ENCODE results near the gene PSME3IP1. TPM values are rescaled to one million over a fixed set of nuclear protein-coding genes. Genes with fewer than 3 reads are reported as not detected.

Gene PSME3IP1
- total RNA-seq, 1 experiment from 2014 or later = 104 TPM

GRCh38 chr16:57235128-57236021, 49.5 kb upstream of the PSME3IP1 start (continued):
- TF ChIP-seq KAT7 (CRISPR knock-in tag; IDR thresholded peaks at IDR 0.05; ENCODE audit: borderline replicate concordance) (no peak), RELA (CRISPR knock-in tag; IDR thresholded peaks at IDR 0.05; ENCODE audit: borderline replicate concordance) (no peak), JAZF1 (CRISPR knock-in tag; IDR thresholded peaks at IDR 0.05) (no peak), IRF2 (CRISPR knock-in tag; IDR thresholded peaks at IDR 0.05; ENCODE audit: borderline replicate concordance, low read depth) (no peak), NR1H2 (CRISPR knock-in tag; IDR thresholded peaks at IDR 0.05) (no peak), ZNF416 (CRISPR knock-in tag; IDR thresholded peaks at IDR 0.05) (no peak), PRRX2 (CRISPR knock-in tag; IDR thresholded peaks at IDR 0.05) (no peak), ZNF423 (CRISPR knock-in tag; IDR thresholded peaks at IDR 0.05) (no peak)
- TF ChIP-seq, protein P1, sequence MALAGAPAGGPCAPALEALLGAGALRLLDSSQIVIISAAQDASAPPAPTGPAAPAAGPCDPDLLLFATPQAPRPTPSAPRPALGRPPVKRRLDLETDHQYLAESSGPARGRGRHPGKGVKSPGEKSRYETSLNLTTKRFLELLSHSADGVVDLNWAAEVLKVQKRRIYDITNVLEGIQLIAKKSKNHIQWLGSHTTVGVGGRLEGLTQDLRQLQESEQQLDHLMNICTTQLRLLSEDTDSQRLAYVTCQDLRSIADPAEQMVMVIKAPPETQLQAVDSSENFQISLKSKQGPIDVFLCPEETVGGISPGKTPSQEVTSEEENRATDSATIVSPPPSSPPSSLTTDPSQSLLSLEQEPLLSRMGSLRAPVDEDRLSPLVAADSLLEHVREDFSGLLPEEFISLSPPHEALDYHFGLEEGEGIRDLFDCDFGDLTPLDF (CRISPR knock-in tag; IDR thresholded peaks at IDR 0.05) = no peak

- no peak overlapping the region for H3K4me3 Mint-ChIP-seq
- no peak for ATAC-seq
- TF ChIP-seq, protein P2, sequence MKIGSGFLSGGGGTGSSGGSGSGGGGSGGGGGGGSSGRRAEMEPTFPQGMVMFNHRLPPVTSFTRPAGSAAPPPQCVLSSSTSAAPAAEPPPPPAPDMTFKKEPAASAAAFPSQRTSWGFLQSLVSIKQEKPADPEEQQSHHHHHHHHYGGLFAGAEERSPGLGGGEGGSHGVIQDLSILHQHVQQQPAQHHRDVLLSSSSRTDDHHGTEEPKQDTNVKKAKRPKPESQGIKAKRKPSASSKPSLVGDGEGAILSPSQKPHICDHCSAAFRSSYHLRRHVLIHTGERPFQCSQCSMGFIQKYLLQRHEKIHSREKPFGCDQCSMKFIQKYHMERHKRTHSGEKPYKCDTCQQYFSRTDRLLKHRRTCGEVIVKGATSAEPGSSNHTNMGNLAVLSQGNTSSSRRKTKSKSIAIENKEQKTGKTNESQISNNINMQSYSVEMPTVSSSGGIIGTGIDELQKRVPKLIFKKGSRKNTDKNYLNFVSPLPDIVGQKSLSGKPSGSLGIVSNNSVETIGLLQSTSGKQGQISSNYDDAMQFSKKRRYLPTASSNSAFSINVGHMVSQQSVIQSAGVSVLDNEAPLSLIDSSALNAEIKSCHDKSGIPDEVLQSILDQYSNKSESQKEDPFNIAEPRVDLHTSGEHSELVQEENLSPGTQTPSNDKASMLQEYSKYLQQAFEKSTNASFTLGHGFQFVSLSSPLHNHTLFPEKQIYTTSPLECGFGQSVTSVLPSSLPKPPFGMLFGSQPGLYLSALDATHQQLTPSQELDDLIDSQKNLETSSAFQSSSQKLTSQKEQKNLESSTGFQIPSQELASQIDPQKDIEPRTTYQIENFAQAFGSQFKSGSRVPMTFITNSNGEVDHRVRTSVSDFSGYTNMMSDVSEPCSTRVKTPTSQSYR (CRISPR knock-in tag; IDR thresholded peaks at IDR 0.05) = no peak
- TF ChIP-seq CREM (CRISPR knock-in tag; IDR thresholded peaks at IDR 0.05) (no peak), GRHL2 (CRISPR knock-in tag; IDR thresholded peaks at IDR 0.05; ENCODE audit: insufficient replicate concordance, severe bottlenecking) (no peak), CDX4 (CRISPR knock-in tag; IDR thresholded peaks at IDR 0.05; ENCODE audit: borderline replicate concordance) (no peak), NR2C2 (CRISPR knock-in tag; IDR thresholded peaks at IDR 0.05) (no peak)
- TF ChIP-seq, protein P3, sequence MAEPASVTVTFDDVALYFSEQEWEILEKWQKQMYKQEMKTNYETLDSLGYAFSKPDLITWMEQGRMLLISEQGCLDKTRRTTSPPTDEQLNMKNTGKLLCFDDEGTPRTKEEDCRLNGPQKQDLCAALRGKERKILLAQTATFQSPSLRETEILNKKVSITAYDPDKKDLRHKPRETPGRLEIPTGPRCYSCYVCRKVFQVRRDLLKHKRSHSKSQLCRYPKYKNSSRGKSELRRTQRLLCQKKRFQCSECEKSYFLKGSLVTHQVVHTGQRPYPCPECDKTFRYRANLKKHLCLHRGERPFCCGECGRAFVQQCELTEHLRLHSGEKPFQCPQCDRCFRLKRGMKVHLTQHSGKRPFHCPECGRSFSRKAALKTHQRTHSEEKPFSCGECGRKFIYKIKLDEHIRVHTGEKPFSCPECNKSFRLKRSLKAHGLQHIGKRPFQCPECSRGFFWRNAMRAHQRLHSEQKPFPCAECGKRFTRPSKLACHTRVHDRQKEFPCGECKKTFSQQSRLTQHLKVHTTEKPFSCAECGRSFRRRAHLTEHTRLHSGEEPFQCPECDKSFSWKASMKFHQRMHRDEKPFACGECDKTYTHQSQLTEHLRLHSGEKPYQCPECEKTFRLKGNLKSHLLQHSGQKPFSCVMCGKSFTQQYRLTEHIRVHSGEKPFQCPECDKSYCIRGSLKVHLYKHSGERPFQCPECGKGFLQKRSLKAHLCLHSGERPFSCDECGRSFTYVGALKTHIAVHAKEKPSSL (CRISPR knock-in tag; conservative IDR thresholded peaks at IDR 0.05) = no peak
- ChIA-PET POLR2A (no interaction called here), CTCF (no interaction called here)
- no peaks in the 10 kb centered on the region for H3K9me3 Mint-ChIP-seq
- no peak overlapping the region for H3K27ac Mint-ChIP-seq
- peaks cover 62% of the 10 kb centered on the region for H3K36me3 Mint-ChIP-seq
- no peak for DNase-seq (ENCODE audit: low spot score)
- no peaks in the 10 kb centered on the region for H3K27me3 Mint-ChIP-seq (ENCODE audit: low read depth)
- H3K4me1 Mint-ChIP-seq = no peaks in the 10 kb centered on the region
Observed at GRCh38 chr16:57234707-57235092, 48.9 kb upstream of the PSME3IP1 start.
